ENCODE measurements around the gene SPARC. TPM values are rescaled to one million over a fixed set of nuclear protein-coding genes. Genes with fewer than 3 reads are reported as not detected.
A peak's percentile ranks its signal among the peaks of the same experiment; 100 is the strongest.

SPARC gene
- total and polyA plus RNA-seq, 10 donors = 76.5 to 963 (median 440) TPM

- TF ChIP-seq CTCF (IDR thresholded peaks at IDR 0.05 in 8 of 11, conservative IDR thresholded peaks at IDR 0.05 in 3 of 11) (peak in 9 of 11 experiments; percentile 18 to 63 (median 54)), POLR2A (IDR thresholded peaks at IDR 0.05) (no peak)
- WGBS, 5 donors = 71 to 85% (median 81%) methylated on average over 6 of the region's 6 CpGs
- Histone ChIP-seq H3K4me1 (peaks cover 0 to 49% (median 36%) of the 10 kb centered on the region in 6 donors), H3K27me3 (replicated peaks in 1 of 7) (no peaks in the 10 kb centered on the region), H3K9me3 (no peaks in the 10 kb centered on the region), H3K4me3 (no peak overlapping the region), H3K27ac (peak overlapping the region in 6 of 8 donors; percentile 1 to 39 (median 29)), H3K36me3 (no peaks in the 10 kb centered on the region)
- no peak for DNase-seq
- intact Hi-C loops (cut with DNase I; ENCODE audit: low total_unique reads) = no loop called here
Observed at GRCh38 chr5:151719228-151720000, 32.7 kb upstream of the SPARC start.

- 69 to 89% (median 82%) methylated on average over 3 of the region's 3 CpGs for WGBS, 5 donors
- H3K4me1 ChIP-seq = peaks cover 0 to 49% (median 36%) of the 10 kb centered on the region in 6 donors
- no peaks in the 10 kb centered on the region for H3K9me3 ChIP-seq
- H3K4me3 ChIP-seq = no peak overlapping the region
- H3K27ac ChIP-seq = peak overlapping the region in 3 of 8 donors; percentile 26 to 33 (median 32)
- intact Hi-C loops (cut with DNase I; ENCODE audit: low total_unique reads) = no loop called here
- TF ChIP-seq CTCF (IDR thresholded peaks at IDR 0.05 in 8 of 11, conservative IDR thresholded peaks at IDR 0.05 in 3 of 11) (no peak), POLR2AphosphoS5 (IDR thresholded peaks at IDR 0.05) (no peak), POLR2A (IDR thresholded peaks at IDR 0.05) (no peak)
- DNase-seq = no peak
- no peaks in the 10 kb centered on the region for H3K36me3 ChIP-seq
- H3K27me3 ChIP-seq (replicated peaks in 1 of 7) = no peaks in the 10 kb centered on the region
Observed at GRCh38 chr5:151718646-151719045, 31.9 kb upstream of the SPARC start.

GRCh38 chr5:151718153-151718552 lies 31.4 kb upstream of the SPARC start:
- TF ChIP-seq CTCF (IDR thresholded peaks at IDR 0.05 in 8 of 11, conservative IDR thresholded peaks at IDR 0.05 in 3 of 11) (no peak), POLR2AphosphoS5 (IDR thresholded peaks at IDR 0.05) (no peak), POLR2A (IDR thresholded peaks at IDR 0.05) (no peak)
- intact Hi-C loops (cut with DNase I; ENCODE audit: low total_unique reads) = no loop called here
- H3K27me3 ChIP-seq (replicated peaks in 1 of 7) = no peaks in the 10 kb centered on the region
- peak overlapping the region in 1 of 8 donors; percentile 11 for H3K27ac ChIP-seq
- H3K9me3 ChIP-seq = no peaks in the 10 kb centered on the region
- 84 to 92% (median 87%) methylated on average over 2 of the region's 2 CpGs for WGBS, 5 donors
- DNase-seq = no peak
- no peak overlapping the region for H3K4me3 ChIP-seq
- no peaks in the 10 kb centered on the region for H3K36me3 ChIP-seq
- H3K4me1 ChIP-seq = peaks cover 0 to 49% (median 36%) of the 10 kb centered on the region in 6 donors

- H3K4me1 ChIP-seq = peaks cover 0 to 42% (median 30%) of the 10 kb centered on the region in 6 donors
- 54 to 75% (median 63%) methylated on average over 3 of the region's 3 CpGs for WGBS, 5 donors
- H3K27ac ChIP-seq = peak overlapping the region in 1 of 8 donors; percentile 11
- no peaks in the 10 kb centered on the region for H3K36me3 ChIP-seq
- no peak for TF ChIP-seq POLR2AphosphoS5 (IDR thresholded peaks at IDR 0.05)
- no peaks in the 10 kb centered on the region for H3K27me3 ChIP-seq (replicated peaks in 1 of 7)
- H3K9me3 ChIP-seq = no peaks in the 10 kb centered on the region
- intact Hi-C loops (cut with DNase I; ENCODE audit: low total_unique reads) = no loop called here
- DNase-seq = no peak
- H3K4me3 ChIP-seq = no peak overlapping the region
Observed at GRCh38 chr5:151717416-151717815, 30.7 kb upstream of the SPARC start.

All from spleen (tissue), 11 donors.